ENCODE results near the gene MAML3. TPM values are rescaled to one million over a fixed set of nuclear protein-coding genes. Genes with fewer than 3 reads are reported as not detected.
A peak's percentile ranks its signal among the peaks of the same experiment; 100 is the strongest.

Gene MAML3
- total and polyA plus RNA-seq, 12 donors, result 1.1 to 4.6 (median 2.6) TPM

DNA sequence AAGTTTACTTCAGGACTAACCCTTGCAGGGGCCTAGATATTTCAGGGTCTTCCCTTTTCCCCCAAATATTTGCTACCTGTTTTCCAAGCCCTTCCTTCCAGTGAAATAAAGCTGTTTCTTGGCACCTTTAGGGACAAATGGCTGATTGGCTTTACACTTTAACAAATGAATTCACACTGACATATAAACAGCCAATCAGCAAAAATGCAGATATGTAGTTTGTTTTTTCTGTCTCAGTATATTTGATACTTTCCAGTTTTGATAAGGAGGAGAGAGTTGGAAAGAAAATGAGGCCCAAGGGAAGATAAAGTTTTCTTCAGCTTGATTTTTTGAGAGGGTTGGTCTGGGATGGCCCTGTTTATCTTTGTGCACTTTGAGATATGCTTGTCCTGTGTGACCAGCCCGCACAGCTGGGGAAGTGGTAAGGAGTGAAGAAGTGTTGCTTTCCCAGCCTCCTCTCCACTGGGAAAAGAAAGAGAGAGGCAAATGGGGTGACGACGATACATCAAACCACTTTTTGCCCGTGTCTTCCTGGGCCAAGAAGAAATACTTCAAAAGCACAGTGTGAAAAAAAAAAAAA, 420.9 kb downstream of the MAML3 start:
- no peak for ATAC-seq
- DNase-seq, result no peak
- intact Hi-C loops (cut with DNase I), result loop anchor here in 9 of 10 donors (2.0 to 10.0 kb wide), 13 partner anchors 71 to 594 kb away; partner anchors contain the start of gene MAML3 (in 1 of the 9)

DNA sequence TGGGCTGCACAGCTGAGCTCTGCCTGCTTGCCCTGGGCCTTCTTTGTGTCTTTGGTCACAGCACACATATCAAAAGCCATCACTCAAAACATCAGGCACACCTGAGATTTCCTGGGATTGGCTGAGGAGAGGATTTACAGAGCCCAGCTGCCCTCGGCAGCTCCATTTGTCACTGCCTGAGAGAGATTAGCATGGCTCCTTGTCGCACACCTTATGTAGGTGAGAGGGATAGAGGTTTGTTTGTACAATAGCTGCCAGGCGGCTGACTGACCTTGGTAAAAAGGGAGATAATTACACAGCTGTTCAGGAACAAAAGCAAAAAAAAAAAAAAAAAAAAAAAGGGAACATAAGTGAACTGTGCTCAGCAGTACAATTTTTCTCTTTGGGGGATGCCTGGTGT, 425.1 kb downstream of the MAML3 start:
- intact Hi-C loops (cut with DNase I), result loop anchor here in 1 of 10 donors (10.0 kb wide), 1 partner anchor 596 kb away; no protein-coding TSS in a partner anchor

More for the DNA sequence above, 420.9 kb downstream of the MAML3 start:
- Histone ChIP-seq H3K4me3 (no peak overlapping the region), H3K4me1 (peaks cover 4 to 51% (median 37%) of the 10 kb centered on the region in 9 donors), H3K36me3 (peaks cover 0 to 19% (median 0%) of the 10 kb centered on the region in 9 donors), H3K27ac (peak overlapping the region in 5 of 10 donors; percentile 19 to 89 (median 83)), H3K9me3 (no peaks in the 10 kb centered on the region), H3K27me3 (no peaks in the 10 kb centered on the region)
- no peak for TF ChIP-seq CTCF (IDR thresholded peaks at IDR 0.05)
- WGBS, 2 donors, result 23 to 48% methylated on average over 4 of the region's 4 CpGs

DNA sequence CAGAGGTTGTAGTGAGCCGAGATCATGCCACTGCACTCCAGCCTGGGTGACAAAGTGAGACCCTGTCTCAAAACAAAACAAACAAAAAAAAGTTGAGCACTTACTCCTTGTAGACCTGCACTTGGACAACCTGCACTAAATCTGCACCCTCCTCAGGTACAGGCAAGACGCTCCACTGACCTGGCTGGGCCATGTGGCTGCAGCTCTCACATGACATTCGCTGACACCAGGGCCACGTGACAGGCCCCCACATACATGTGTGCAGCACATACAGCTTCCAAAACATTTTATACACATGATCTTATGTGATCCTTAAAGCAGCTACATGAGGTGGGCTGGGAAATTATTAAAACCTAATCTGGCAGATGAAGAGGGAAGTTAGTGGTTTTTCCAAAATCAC, 425.8 kb downstream of the MAML3 start:
- intact Hi-C loops (cut with DNase I), result loop anchor here in 1 of 10 donors (10.0 kb wide), 1 partner anchor 597 kb away; no protein-coding TSS in a partner anchor
- ATAC-seq, result no peak
- Histone ChIP-seq H3K27me3 (no peaks in the 10 kb centered on the region), H3K4me3 (no peak overlapping the region), H3K9me3 (no peaks in the 10 kb centered on the region), H3K27ac (no peak overlapping the region), H3K4me1 (peaks cover 0 to 18% (median 7%) of the 10 kb centered on the region in 9 donors), H3K36me3 (peaks cover 0 to 60% (median 0%) of the 10 kb centered on the region in 9 donors)
- no peak for TF ChIP-seq CTCF (IDR thresholded peaks at IDR 0.05)
- no peak for DNase-seq
- WGBS, 2 donors, result 96 to 98% methylated on average over 4 of the region's 4 CpGs

More for the DNA sequence above, 425.1 kb downstream of the MAML3 start:
- no peak overlapping the region for H3K4me3 ChIP-seq
- TF ChIP-seq CTCF (IDR thresholded peaks at IDR 0.05), result no peak
- no peak for DNase-seq
- no peak for ATAC-seq
- WGBS, 2 donors, result 91 to 93% methylated on average over 3 of the region's 3 CpGs
- H3K4me1 ChIP-seq, result peaks cover 0 to 24% (median 14%) of the 10 kb centered on the region in 9 donors
- H3K27ac ChIP-seq, result no peak overlapping the region
- peaks cover 0 to 57% (median 0%) of the 10 kb centered on the region in 9 donors for H3K36me3 ChIP-seq
- H3K27me3 ChIP-seq, result no peaks in the 10 kb centered on the region
- H3K9me3 ChIP-seq, result no peaks in the 10 kb centered on the region

GRCh38 chr4:139726615-139727014, 427.4 kb downstream of the MAML3 start:
- 82 to 87% methylated on average over 3 of the region's 3 CpGs for WGBS, 2 donors
- ATAC-seq, result no peak

More at GRCh38 chr4:139726615-139727014, 427.4 kb downstream of the MAML3 start:
- Histone ChIP-seq H3K27ac (no peak overlapping the region), H3K36me3 (peaks cover 0 to 60% (median 0%) of the 10 kb centered on the region in 9 donors), H3K4me3 (no peak overlapping the region), H3K9me3 (no peaks in the 10 kb centered on the region), H3K27me3 (no peaks in the 10 kb centered on the region), H3K4me1 (peaks cover 0 to 8% (median 0%) of the 10 kb centered on the region in 9 donors)
- no peak for DNase-seq
- no peak for TF ChIP-seq CTCF (IDR thresholded peaks at IDR 0.05)
- intact Hi-C loops (cut with DNase I), result loop anchor here in 1 of 10 donors (10.0 kb wide), 1 partner anchor 598 kb away; no protein-coding TSS in a partner anchor

All from heart right ventricle (tissue), 16 donors.